Activated CD4-positive, alpha-beta T cell treated with anti-CD3 and anti-CD28 coated beads for 1 hour (primary cell): ENCODE results near the gene RPTOR.

Experiments
- DNase-seq: peaks from one replicate; pipeline ENCODE4 v3.0.0-alpha.2; 2020

Gene RPTOR

GRCh38 chr17:80956321-80957190 is 411.9 kb downstream of the RPTOR start:
- no peak for DNase-seq

- no peak for DNase-seq
Observed at GRCh38 chr17:80957461-80957941, 412.9 kb downstream of the RPTOR start.

GRCh38 chr17:80959330-80960036 is 414.8 kb downstream of the RPTOR start:
- DNase-seq, result no peak

GRCh38 chr17:80960037-80960796 is 415.6 kb downstream of the RPTOR start:
- DNase-seq, result no peak

GRCh38 chr17:80960797-80961452 is 416.3 kb downstream of the RPTOR start:
- no peak for DNase-seq

GRCh38 chr17:80961541-80962330 is 417.1 kb downstream of the RPTOR start:
- no peak for DNase-seq

GRCh38 chr17:80962356-80963329 is 418.0 kb downstream of the RPTOR start:
- no peak for DNase-seq

GRCh38 chr17:80963812-80964543 is 419.3 kb downstream of the RPTOR start:
- no peak for DNase-seq

- DNase-seq, result no peak
Observed at GRCh38 chr17:80964544-80964856, 419.9 kb downstream of the RPTOR start.

- no peak for DNase-seq
Observed at GRCh38 chr17:80964859-80965580, 420.4 kb downstream of the RPTOR start.

- no peak for DNase-seq
Observed at GRCh38 chr17:80965606-80966005, 421.0 kb downstream of the RPTOR start.

- DNase-seq, result no peak
Observed at GRCh38 chr17:80967404-80967872, 422.8 kb downstream of the RPTOR start.

GRCh38 chr17:80968602-80969029 is 424.0 kb downstream of the RPTOR start:
- no peak for DNase-seq

GRCh38 chr17:80969030-80969673 is 424.5 kb downstream of the RPTOR start:
- DNase-seq, result no peak

GRCh38 chr17:80969674-80970043 is 425.0 kb downstream of the RPTOR start:
- DNase-seq, result no peak

- DNase-seq, result no peak
Observed at GRCh38 chr17:80970044-80970761, 425.6 kb downstream of the RPTOR start.

- no peak for DNase-seq
Observed at GRCh38 chr17:80970762-80971703, 426.4 kb downstream of the RPTOR start.
